ENCODE data around the gene BANP. TPM values are rescaled to one million over a fixed set of nuclear protein-coding genes. Genes with fewer than 3 reads are reported as not detected.
"Not testable (repeated sequence)": the region's sequence is repeated elsewhere in the genome, so short reads cannot be mapped to it uniquely, and the experiment has no call there.

Gene BANP
- total RNA-seq, 1 experiment from 2014 or later, result 37.2 TPM

- H4K20me1 ChIP-seq (ENCODE audit: insufficient read depth); H3K9ac ChIP-seq (ENCODE audit: low read length); H3K36me3 ChIP-seq (ENCODE audit: control insufficient read depth in 1 of 2, insufficient read depth in 2 of 2, low read length in 2 of 2); H3K27me3 ChIP-seq (ENCODE audit: insufficient read depth, low read length); H2AFZ ChIP-seq (ENCODE audit: low read depth, low read length, poor library complexity, severe bottlenecking); BruUV-seq (replicated peaks); H3K27ac ChIP-seq (ENCODE audit: low read depth, low read length); H3K4me3 ChIP-seq (replicated peaks in 1 of 2; ENCODE audit: low read depth in 1 of 2, low read length in 2 of 2); CTCF ChIA-PET; POLR2A ChIA-PET; DNase-seq (ENCODE audit: low read depth, low spot score); RAD21 ChIA-PET (ENCODE audit: low non-redundant PET in 1 of 2, low total read pairs in 2 of 2, uncharacterized antibody in 2 of 2, unreplicated experiment in 2 of 2); ATAC-seq; H3K4me1 ChIP-seq (ENCODE audit: control insufficient read depth in 1 of 2, insufficient read depth in 2 of 2, low read length in 2 of 2); H3K9me2 ChIP-seq (ENCODE audit: insufficient read depth); H3K79me2 ChIP-seq (ENCODE audit: insufficient read depth, low read length); H3K4me2 ChIP-seq (ENCODE audit: low read length); H3K9me3 ChIP-seq (ENCODE audit: control insufficient read depth in 1 of 2, insufficient read depth in 1 of 2, low read depth in 1 of 2, low read length in 2 of 2); intact Hi-C loops (cut with micrococcal nuclease): not testable (repeated sequence)
These were observed 137.4 kb downstream of the BANP start for GRCh38 chr16:88088611-88089010.

DNA sequence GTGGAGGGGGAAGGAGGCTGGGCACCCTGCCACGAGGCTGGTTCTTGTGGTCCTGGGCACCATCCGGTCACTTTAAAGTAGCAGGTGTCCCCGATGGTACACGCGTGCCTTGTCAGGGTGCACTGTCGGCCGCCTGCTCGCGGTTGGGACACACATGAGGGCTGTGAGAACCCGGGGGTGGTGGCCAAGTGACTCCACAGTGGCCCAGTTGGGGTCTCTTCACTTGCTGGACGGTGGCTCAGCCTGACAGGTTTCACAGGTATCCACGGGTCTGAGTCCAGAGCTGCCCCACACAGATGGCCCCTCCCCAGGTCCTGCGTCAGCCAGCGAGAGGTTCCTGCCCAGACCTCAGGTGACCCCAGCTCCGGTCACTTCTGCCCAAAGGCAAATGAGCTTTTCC lies 137.8 kb downstream of the BANP start:
- POLR2A ChIA-PET; H3K9ac ChIP-seq (ENCODE audit: low read length); H3K9me2 ChIP-seq (ENCODE audit: insufficient read depth); H3K36me3 ChIP-seq (ENCODE audit: control insufficient read depth in 1 of 2, insufficient read depth in 2 of 2, low read length in 2 of 2); H4K20me1 ChIP-seq (ENCODE audit: insufficient read depth); H3K4me1 ChIP-seq (ENCODE audit: control insufficient read depth in 1 of 2, insufficient read depth in 2 of 2, low read length in 2 of 2); CTCF ChIA-PET; H3K27me3 ChIP-seq (ENCODE audit: insufficient read depth, low read length); RAD21 ChIA-PET (ENCODE audit: low non-redundant PET in 1 of 2, low total read pairs in 2 of 2, uncharacterized antibody in 2 of 2, unreplicated experiment in 2 of 2); H3K27ac ChIP-seq (ENCODE audit: low read depth, low read length); intact Hi-C loops (cut with micrococcal nuclease); H3K79me2 ChIP-seq (ENCODE audit: insufficient read depth, low read length); ATAC-seq; H3K4me3 ChIP-seq (replicated peaks in 1 of 2; ENCODE audit: low read depth in 1 of 2, low read length in 2 of 2); BruUV-seq (replicated peaks); H3K4me2 ChIP-seq (ENCODE audit: low read length); H2AFZ ChIP-seq (ENCODE audit: low read depth, low read length, poor library complexity, severe bottlenecking); H3K9me3 ChIP-seq (ENCODE audit: control insufficient read depth in 1 of 2, insufficient read depth in 1 of 2, low read depth in 1 of 2, low read length in 2 of 2); DNase-seq (ENCODE audit: low read depth, low spot score): not testable (repeated sequence)

- POLR2A ChIA-PET; CTCF ChIA-PET; H3K27me3 ChIP-seq (ENCODE audit: insufficient read depth, low read length): not testable (repeated sequence)
These were observed 138.6 kb downstream of the BANP start for GRCh38 chr16:88089632-88090376.

DNA sequence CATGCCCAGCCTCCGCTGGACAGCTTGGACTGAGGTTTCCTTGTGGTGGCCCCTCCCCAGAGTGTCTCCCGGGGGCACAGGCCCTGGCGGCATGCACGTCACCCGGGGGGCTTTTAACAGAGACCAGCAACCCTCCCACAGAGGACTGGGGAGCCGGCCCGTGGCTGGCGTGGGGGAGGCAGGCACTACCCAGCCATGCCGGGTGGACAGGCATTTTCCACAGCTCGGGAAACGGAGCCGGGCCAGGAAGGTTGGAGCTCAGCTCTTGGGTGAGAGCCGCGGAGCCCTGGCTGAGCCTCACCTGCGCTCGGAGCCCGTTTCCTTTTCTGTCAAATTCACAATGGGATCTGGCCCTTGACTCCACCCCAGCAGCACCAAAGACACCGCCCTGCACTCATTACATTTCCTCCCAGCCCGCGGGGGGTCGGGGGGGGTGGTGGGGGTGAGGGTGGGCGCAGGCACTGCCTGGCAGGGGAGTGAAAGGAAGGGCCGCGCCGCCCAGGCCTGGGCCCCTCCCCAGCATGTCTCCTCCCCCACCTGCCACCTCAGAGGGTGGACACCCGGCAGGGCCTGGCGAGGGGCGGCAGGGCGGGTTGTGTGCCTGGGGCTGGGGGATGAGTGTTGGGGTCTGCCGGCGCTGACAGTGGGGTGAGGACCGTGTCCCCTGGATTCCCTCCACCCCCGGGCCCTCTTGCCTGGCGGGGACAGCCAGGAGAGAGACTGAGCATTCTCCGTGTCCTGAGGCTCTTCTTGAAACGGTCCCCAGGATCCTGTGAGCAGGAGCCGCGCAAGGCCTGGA lies 139.3 kb downstream of the BANP start:
- H4K20me1 ChIP-seq (ENCODE audit: insufficient read depth); ATAC-seq; H3K4me2 ChIP-seq (ENCODE audit: low read length); RAD21 ChIA-PET (ENCODE audit: low non-redundant PET in 1 of 2, low total read pairs in 2 of 2, uncharacterized antibody in 2 of 2, unreplicated experiment in 2 of 2); CTCF ChIA-PET; H3K36me3 ChIP-seq (ENCODE audit: control insufficient read depth in 1 of 2, insufficient read depth in 2 of 2, low read length in 2 of 2); H3K79me2 ChIP-seq (ENCODE audit: insufficient read depth, low read length); H3K4me3 ChIP-seq (replicated peaks in 1 of 2; ENCODE audit: low read depth in 1 of 2, low read length in 2 of 2); intact Hi-C loops (cut with micrococcal nuclease); H2AFZ ChIP-seq (ENCODE audit: low read depth, low read length, poor library complexity, severe bottlenecking); POLR2A ChIA-PET; H3K27ac ChIP-seq (ENCODE audit: low read depth, low read length); BruUV-seq (replicated peaks); H3K9me2 ChIP-seq (ENCODE audit: insufficient read depth); H3K4me1 ChIP-seq (ENCODE audit: control insufficient read depth in 1 of 2, insufficient read depth in 2 of 2, low read length in 2 of 2); H3K9me3 ChIP-seq (ENCODE audit: control insufficient read depth in 1 of 2, insufficient read depth in 1 of 2, low read depth in 1 of 2, low read length in 2 of 2); DNase-seq (ENCODE audit: low read depth, low spot score); H3K27me3 ChIP-seq (ENCODE audit: insufficient read depth, low read length); H3K9ac ChIP-seq (ENCODE audit: low read length): not testable (repeated sequence)

More at GRCh38 chr16:88089632-88090376, 138.6 kb downstream of the BANP start:
- H3K9ac ChIP-seq (ENCODE audit: low read length); ATAC-seq; H3K4me2 ChIP-seq (ENCODE audit: low read length); H4K20me1 ChIP-seq (ENCODE audit: insufficient read depth); H3K27ac ChIP-seq (ENCODE audit: low read depth, low read length); H3K9me3 ChIP-seq (ENCODE audit: control insufficient read depth in 1 of 2, insufficient read depth in 1 of 2, low read depth in 1 of 2, low read length in 2 of 2); BruUV-seq (replicated peaks); intact Hi-C loops (cut with micrococcal nuclease); H2AFZ ChIP-seq (ENCODE audit: low read depth, low read length, poor library complexity, severe bottlenecking); RAD21 ChIA-PET (ENCODE audit: low non-redundant PET in 1 of 2, low total read pairs in 2 of 2, uncharacterized antibody in 2 of 2, unreplicated experiment in 2 of 2); H3K79me2 ChIP-seq (ENCODE audit: insufficient read depth, low read length); H3K4me3 ChIP-seq (replicated peaks in 1 of 2; ENCODE audit: low read depth in 1 of 2, low read length in 2 of 2); DNase-seq (ENCODE audit: low read depth, low spot score); H3K4me1 ChIP-seq (ENCODE audit: control insufficient read depth in 1 of 2, insufficient read depth in 2 of 2, low read length in 2 of 2); H3K9me2 ChIP-seq (ENCODE audit: insufficient read depth); H3K36me3 ChIP-seq (ENCODE audit: control insufficient read depth in 1 of 2, insufficient read depth in 2 of 2, low read length in 2 of 2): not testable (repeated sequence)

Data from HCT116 (cell line).